GM12874 (cell line): ENCODE measurements around the gene PAIP1.

ENCODE experiments used
- CTCF ChIP-seq: IDR thresholded peaks from 2 replicates; pipeline ENCODE4 v1.5.1; 2011; ENCODE audit warnings: low read depth, mild to moderate bottlenecking, control low read depth, low read length, moderate library complexity; ENCODE audit not compliant: insufficient read depth

Gene PAIP1

GRCh38 chr5:43553381-43553780 lies 3.5 kb downstream of the PAIP1 start:
- TF ChIP-seq CTCF: no peak

- no peak for TF ChIP-seq CTCF
Observed at GRCh38 chr5:43551731-43552130, 5.1 kb downstream of the PAIP1 start.

GRCh38 chr5:43548358-43548757 lies 8.5 kb downstream of the PAIP1 start:
- TF ChIP-seq CTCF: no peak

DNA sequence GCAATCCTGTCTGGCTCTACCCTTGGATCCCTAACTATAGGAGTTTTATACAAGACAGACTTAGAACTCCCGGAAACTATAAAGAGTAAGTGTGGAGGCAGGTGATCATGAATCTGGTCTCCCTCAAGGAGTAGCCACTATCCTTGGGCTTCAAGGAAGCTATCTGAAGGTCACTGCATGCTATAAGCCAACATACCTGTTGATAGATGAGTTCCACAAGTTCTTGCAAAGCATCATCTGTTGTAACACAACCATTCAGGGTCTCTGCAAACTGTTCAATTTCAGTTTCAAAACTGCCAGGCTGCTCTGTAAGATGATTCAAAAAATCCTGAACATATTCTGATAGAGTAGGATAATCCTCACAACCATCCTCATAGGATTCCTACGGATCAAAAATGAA lies 9.3 kb downstream of the PAIP1 start:
- TF ChIP-seq CTCF: no peak

- no peak for TF ChIP-seq CTCF
Observed at GRCh38 chr5:43543434-43543833, 13.4 kb downstream of the PAIP1 start.

DNA sequence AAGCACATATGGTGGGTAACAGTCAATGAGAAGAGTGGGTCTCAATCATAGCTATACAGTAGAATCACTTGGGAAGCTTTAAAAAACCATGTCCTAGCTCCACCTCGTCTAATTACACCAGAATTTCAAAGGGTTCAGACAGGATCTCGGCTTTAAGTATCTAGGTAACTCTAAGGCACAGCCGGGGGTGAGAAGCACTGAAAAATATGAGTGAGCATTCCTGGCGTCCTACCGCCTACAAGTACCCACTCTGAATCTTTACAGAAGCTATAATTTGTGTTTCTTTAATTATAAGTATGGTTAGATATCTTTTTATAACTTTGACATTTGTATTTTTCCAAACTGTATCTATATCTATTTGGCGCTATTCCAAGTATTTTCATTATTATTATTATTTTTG lies 16.1 kb downstream of the PAIP1 start:
- TF ChIP-seq CTCF: no peak

DNA sequence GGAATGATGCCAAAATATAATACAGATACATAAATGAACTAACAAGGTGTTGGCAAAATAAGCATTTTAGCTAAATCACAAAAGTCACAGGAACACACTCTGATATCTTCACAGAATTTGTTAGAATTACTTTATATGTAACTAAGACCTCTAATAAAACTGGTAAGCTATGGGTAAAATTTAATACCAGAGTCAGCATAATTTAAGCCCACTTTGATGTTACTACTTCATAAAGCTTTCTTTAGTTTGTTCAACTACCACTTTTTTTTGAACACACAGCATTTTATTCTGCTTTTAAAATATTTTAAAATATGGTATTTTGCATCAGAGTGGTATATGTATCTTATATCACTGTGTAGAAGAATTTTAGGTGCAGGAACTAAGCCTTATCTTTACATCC lies 19.9 kb downstream of the PAIP1 start:
- no peak for TF ChIP-seq CTCF

- TF ChIP-seq CTCF: no peak
Observed at GRCh38 chr5:43533646-43534045, 23.2 kb downstream of the PAIP1 start.
